Muscle of arm (tissue), 12 donors: ENCODE results near the gene BEGAIN. TPM values are rescaled to one million over a fixed set of nuclear protein-coding genes. Genes with fewer than 3 reads are reported as not detected.

Experiments used
- DNase-seq: peaks from one replicate; pipeline ENCODE4 v3.0.0-alpha.2; 2013
- polyA plus RNA-seq, 12 donors: library from polyadenylated mRNA; unstranded; fragments of 120-200 nt; gene quantifications; one replicate each; pipeline ENCODE4 v1.2.1, GENCODE V29; 2013; ENCODE audit not compliant: insufficient read length in 12 of 12

BEGAIN gene
- polyA plus RNA-seq, 12 donors = 1.8 to 6.4 (median 4.3) TPM; not detected in 1

DNA sequence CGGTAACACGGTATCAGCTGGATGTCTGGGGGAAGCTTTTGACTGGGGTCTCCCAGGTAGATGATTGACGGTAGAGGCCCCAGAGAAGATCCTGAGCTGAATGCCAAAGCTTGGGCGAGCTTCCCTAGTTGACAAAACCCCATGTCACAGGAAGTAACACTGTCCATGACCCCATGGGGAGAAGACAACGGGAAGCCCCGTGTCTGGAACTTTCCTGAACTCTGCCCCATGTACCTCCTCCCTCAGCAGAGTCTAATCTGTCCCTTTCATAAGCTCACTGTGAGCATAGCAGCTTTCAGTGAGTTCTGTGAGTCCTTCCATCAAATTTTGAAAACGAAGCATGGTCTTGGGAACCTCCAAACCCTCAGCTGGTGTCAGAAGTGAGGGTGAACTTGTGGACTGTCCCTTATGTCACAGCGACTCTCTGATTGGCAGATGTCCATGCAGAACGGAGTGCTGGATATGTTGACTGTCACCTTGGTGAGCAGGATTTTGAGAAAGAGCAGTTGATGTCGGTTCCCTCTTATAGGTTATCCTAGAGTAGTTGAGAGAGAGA lies 29.7 kb upstream of the BEGAIN start:
- no peak for DNase-seq

DNA sequence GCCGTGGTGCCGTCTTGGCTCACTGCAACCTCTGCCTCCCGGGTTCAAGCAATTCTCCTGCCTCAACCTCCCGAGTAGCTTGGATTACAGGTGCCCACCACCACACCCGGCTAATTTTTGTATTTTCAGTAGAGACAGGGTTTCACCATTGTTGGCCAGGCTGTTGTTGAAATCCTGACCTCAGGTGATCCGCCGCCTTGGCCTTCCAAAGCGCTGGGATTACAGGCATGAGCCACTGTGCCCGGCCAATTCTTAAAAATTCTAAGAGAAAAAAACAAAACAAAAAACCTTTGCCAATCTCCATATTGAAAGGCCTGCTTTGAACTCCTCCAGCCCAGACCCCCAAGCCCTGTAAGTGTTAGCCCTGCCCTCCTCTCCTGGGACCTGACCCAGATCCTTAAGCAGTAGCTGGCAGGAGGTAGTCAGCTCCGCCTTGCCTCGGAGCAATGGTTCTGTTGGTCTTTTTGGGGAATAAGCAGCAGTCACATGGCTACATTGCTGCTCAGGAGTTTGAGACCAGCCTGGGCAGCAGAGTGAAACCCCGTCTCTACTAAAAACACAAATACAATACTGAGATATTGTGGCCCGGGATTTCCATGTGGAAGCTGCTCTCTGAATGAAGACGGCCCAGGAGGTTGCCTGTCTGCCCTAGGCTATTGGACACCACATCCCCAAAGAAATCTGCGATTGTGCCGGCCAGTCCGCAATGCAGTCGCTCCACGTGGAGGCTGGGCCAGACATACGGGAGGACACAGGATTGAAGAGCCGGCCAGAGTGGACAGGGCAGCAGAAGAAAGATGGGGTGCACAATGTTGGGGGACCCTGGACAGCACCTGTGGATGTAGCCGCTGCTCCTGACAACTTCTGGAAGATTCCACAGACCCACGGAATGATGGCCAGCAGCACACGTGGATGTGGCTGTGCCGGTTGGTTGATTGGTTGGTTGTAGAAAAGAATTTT lies 28.8 kb upstream of the BEGAIN start:
- DNase-seq = no peak

DNA sequence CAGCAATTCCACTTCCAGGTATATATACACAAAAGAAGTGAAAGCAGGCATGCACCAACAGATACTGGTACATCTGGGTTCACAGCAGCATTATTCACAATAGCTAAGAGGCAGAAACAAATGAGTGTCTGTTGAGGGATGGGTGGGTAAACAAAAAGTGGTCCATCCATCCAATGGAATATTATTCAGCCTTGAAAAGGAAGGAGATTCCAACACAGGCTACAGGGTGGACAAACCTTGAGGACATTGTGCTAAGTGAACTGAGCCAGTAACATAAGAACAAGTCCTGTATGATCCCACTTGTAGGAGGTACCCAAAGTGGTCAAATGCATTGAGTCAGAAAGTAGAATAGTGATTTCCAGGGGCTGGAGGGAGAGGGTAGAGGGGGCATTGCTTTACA lies 27.6 kb upstream of the BEGAIN start:
- DNase-seq = no peak

DNA sequence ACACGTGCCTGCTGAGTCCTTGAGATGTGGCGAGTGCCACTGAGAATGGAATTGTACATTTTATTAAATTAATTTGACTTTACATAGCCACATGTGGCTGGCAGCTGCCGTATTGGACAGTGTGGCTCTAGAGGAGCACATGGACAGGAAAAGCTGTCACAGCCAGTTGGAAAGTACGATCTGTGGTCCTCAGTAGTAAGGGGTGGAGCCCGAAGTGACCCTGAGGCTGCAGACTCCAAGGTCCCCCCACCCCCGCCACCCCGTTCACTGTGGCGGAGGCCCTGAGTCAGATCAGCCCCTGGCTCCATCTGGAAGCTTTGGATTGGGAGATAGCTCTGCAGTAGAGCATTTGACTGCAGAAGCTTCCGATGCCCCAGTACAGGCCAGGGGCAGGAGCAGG lies 25.8 kb upstream of the BEGAIN start:
- DNase-seq = no peak

DNA sequence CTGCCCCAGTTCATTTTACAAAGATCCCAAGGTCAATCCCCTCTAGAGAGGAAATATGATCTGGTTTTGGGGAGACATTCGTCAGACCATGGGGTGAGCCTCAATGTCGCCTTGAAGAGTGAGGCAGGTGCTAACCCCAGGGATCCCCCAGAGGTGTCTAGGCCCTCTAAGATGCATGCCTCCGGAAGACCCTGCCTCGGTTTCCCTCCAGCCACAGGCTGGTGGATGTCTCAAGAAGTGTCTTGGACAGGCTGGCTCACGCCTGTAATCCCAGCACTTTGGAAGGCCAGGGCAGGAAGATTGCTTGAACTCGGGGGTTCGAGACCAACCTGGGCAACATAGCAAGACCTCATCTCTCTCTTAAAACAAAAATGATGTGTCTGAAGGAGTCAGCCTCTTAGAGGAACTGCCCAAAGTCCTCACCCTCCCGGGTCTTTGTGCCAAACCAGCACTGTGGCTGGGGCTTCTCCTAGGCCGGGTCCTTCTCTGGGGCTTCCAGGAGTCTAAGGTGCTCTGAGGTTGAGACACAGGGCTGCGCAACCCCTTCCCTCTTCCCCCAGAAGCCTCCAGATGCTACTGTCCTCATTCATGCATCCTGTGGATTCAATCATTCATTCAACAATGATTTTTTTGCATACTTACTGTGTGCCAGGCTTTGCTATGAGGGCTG lies 24.7 kb upstream of the BEGAIN start:
- DNase-seq = no peak

DNA sequence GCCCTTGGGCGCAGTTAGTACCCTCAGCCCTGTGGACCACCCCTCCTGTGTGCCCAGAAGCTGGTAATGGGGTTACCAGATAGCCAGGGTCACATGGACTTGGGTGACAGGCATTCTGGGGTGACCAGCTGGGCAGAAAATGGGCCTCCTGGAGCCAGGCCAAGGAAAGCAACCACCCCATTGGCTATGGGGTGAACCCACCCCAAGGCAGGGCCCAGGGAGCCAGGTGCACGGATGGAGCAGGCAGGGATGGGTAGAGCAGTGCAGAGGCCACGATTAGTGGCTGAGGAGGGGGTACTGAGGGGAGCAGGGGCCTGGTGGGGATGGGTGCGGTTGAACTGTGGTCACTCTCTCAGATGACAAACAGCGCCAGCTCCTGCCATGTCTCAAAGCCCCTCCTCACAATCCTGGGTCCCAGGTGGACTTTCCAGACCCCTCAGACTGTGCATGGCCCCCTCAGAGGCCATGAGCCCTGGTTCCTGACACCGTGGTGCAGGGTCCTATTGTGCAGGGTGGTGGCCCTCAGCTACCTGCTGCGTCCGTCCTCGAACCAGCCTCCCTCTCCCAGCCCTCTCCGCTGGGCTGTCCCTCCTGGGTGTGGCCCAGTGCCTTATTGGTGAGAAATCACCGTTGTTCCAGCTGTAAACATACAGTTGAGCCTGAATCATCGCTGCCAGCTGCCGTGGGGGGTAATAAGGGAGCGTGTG lies 23.4 kb upstream of the BEGAIN start:
- DNase-seq = no peak

DNA sequence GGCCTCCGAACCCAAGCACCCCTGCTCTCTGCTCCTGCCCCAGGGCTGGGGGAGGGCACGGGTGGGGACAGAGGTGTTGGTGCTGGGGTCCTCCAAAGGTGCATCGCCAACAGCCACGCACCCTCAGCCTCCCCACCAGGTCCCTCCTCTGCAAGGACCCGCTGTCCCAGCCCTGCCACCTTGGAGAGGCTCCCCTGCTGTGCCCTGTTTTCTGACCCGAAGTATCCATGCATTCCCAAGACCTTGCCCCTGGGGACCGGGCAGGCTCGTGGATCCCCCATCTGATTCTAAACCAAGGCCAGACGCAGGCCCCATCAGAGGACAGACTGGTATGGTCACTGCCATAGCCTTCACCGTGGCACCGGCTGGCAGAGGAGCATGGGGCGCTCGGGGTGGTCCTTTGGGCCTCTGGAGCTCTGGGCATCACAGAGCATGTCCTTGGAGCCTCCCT lies 22.7 kb upstream of the BEGAIN start:
- DNase-seq = no peak

DNA sequence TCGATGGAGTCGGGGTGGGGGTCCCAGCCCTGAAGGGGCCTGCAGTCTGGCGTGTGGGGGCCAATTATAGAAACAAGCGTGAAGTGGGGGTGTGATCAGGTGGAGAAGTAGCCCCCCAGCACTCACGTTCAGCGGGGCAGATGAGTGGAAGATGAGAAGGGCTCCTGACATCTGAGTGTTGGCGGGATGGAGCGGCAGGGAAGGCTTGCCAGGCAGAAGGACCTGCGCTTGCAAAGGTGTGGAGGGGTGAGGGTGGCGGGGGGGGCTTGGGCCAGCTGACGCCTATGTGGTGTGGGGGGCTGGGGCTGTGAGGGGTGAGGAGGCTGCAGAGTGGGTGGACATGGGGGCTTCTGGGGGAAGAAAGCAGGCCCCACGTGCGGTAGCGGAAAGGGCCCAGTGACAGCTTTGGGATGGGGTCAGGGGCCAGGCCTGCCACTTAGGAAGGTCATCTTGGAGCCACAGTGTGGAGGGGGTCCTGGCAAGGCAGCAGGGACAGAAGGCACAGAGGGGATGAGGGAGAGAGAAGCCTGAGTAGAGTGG lies 22.2 kb upstream of the BEGAIN start:
- no peak for DNase-seq

DNA sequence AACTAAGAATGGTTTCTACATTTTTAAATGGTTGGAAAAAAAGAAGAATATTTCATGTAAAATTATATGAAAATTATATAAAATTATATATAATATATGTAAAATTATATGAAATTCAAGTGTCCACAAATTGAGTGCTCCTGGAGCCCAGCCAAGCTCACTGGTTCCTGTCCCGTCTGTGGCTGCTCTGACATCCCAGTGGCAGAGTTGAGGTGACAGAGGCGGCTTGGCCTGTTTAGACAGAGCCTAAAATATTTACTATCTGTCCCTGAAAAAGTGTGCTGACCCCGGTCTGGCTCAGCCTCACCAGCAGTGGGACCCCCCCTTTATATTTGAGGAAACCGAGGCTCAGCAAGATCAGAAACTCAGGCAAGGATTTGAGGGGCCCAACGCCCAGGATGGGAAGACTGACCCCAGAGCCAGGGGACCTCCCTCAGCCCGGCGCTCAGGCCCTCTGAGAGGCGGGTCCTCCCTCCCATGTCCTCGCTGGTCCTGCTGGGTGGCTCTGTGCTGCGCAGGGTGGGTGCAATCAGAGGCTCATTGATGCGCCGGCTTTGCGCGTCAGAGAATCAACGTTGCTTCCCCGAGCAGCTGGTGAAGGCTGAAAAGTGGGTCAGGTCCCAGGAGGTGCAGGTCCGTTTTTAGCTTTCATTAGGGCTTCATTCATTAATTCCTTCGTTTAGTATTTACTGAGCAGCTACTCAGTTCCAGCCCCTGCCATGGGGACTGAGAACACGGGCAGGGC lies 21.5 kb upstream of the BEGAIN start:
- no peak for DNase-seq

DNA sequence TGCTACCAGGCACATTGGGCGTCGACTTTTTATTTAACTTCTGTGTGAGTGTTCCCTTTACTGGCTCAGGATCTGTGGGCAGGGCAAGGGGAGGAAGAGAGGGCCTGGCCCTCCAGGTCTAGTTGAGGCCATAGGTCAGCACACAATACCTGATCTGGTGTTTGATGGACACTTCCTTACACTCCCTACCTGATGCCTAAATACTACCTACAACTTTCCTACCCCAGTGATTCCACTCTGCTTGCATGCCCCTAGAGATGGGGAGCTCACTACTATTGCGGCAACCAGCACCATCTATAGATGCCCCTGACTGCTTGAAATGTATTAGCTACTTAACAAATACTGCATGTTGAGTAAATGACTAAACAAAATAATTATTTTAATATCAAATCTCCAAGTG lies 20.8 kb upstream of the BEGAIN start:
- DNase-seq = no peak

DNA sequence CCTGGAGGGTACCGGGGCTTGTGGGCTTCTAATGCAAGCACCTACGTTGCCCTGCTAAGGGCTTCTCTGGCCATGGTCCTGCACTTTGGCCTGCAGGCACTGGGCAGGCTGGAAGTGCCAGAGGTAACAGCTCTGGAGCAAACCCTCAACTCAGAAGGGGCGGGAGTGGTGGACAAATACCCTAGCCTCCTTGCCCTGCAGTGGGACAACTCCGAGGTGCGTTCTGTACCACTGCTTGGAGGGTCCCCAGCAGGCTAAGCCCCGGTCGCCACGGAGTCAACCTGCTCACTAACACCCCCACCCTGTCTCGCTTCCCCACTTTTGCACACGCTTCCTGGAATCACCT lies 20.4 kb upstream of the BEGAIN start:
- DNase-seq = no peak

DNA sequence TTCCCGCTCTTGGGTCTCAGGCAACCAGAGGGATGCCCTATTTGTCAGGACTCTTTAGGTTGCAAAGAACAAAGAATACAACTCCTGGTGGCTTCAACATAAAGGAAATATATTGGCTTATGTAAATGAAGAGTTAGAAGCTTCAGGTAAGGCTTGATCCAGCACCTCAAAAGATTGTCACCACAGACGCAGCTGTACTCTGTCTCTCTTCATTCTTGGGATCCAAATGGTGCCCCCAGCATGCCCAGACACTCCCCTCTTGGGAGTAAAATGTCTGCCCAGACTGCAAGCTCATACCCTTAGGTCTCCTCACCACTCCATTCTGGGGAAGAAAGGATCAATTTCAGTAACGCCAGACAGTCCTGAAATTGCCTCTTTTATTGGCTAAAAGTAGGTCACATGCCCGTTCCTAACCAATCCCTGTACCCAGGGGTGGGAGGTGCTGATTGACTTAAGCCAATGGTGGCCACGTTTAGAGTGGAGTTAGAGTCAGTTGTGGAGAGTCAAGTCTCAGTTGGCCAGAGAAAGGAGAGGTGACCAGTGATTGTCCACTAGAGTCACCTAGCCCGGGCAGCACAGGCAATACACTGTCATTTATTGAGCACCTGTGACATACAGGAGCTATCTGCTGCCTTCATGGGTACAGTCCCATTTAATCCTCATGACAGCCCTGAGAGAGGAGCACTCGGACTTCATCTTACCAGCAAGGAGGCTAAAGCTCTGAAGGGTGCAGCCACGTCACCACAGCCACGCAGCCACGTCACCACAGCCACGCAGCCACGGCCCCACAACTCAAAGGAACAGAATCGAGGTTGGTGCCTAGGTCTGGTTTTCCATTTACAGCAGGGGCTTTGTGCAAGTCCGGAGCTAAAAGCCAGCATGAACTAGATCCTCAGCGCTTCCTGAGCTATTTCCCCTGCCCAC lies 19.7 kb upstream of the BEGAIN start:
- no peak for DNase-seq

DNA sequence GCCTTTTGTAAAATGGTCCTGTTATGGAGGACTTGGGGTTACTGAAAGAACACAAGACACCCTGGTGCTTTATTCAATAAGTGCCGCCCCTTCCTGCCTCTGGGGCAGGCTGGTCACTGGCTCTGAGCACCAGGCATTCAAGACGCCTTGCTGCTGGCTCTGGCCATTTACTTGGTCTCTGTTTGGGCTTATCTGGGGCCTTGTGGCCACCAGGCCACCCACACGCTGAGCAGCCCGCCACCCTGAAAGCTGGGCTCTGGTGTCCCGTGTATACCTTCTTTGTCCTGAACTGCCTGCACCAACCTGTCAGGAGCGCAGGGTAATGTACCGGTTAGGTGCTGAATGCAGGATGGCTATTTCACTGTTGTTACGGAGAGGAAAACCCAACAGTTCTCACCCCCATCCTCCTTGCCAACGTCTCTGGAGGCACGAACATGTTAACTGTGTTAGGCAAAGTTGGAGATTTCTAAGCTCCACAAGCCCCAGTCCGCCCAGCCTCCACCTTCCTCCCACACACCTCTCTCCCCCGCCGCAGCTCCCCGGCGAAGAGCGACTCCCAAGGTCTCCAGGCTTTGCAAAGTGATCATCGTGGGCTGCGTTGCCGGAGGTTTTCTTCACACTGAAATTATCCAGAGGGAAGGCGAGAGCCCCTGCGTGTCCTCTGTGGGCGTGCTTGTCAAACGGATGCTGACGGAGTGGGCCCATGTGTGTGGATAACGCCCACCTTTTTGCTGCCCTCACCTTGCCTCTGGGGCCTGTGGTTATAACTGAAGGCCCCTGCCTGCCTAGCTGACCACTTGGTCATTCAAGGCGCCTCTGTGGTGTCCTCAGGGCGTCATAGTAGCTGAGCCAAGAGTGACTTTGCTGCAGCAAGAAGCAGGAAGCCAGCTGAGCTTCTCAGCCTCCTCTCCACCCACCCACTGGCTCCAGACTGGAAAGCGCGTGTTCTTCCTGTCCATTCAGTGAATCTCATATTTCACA lies 18.8 kb upstream of the BEGAIN start:
- DNase-seq = no peak

DNA sequence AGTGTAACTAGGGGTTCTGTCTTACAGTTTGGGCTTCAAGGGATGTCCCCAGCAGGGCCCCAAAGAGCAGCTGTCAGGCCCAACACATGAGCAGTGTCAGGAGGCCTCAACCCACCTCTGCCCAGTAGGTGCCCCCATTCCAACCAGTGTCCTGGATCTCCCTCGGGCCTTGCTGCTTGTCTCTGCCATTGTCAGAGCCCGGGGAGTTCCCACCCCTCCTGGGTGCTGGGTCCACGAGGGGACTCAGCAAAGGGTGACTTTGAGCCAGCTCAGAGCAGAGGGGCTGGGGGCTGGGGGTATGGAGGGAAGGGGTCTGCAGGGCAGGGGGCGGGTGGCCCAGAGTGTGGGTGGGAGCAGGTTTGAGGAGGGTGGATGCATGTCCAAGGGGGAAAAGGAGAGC lies 18.0 kb upstream of the BEGAIN start:
- DNase-seq = no peak

DNA sequence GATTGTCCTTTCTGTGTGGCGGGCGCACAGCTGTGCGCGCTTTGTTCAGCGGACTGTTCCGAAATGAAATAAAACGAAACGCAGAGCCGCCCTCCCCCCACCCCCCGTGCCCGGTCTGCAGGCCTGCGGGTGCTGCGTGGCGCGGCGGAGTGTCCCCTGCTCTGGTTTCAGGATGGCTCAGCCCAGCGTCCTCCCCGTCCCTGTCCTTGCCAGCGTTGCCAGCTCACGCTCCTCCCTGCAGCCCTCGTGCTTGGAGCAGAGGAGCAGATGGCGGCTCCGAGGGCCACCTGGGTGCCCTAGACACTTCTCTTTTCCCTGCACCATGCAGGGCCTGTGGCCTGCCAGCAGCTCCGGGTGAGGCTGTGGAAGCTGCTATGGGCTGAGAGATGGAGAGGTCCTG lies 17.5 kb upstream of the BEGAIN start:
- DNase-seq = no peak

DNA sequence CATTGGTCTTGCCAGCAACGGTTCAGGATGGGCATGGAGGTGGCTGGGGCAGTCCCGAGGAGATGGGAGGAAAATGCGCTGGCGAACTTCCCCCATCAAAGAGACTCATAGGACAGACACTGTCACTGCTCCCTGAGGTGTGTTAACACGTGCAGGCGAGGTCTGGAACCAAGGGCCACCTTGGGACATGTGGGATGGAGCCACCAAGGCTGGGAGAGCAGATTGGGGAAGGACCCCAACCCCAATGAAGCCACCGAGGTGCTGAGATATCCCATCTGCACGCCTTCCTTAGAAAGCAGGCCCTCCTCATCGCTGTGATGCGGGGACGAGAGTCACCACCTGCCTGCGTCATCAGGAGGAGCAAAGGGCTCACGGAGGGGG lies 16.9 kb upstream of the BEGAIN start:
- no peak for DNase-seq

DNA sequence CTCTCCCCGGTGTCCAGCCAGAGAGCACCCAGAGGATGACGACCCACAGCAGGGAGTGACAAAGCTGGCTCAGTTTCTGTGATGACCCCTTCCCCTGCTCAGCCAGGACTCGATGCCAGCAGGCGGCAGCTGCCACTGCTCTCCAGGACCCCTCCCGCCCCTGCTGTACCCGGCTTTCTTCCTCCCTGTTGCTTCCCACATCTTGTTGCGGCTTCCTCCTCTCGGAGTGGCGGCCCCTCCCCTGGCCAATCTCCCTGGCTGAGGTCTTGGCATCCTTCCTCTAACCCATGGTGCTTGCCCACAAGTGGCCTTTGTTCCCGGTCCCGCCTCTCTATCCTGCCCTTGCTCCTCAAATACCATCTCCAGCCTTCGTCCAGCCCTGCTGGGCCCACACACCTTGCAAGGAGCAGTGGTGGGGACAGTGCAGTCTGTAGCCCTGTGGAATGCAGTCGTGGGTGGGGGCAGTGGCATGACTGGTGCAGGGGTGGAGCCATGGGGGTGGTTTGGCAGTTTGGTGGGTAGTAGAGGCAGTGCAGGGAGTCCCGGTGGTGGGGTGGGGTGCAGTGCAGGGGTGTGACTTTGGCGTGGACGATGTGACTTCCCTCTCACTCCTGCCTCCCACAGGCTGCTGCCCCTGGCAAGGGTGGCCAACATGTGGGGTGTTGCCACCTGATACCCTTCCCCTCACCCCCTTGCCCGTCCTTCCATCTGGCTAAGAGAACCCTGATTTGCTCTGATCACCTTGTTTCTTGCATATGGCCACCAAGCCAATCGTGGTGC lies 16.3 kb upstream of the BEGAIN start:
- DNase-seq = no peak

DNA sequence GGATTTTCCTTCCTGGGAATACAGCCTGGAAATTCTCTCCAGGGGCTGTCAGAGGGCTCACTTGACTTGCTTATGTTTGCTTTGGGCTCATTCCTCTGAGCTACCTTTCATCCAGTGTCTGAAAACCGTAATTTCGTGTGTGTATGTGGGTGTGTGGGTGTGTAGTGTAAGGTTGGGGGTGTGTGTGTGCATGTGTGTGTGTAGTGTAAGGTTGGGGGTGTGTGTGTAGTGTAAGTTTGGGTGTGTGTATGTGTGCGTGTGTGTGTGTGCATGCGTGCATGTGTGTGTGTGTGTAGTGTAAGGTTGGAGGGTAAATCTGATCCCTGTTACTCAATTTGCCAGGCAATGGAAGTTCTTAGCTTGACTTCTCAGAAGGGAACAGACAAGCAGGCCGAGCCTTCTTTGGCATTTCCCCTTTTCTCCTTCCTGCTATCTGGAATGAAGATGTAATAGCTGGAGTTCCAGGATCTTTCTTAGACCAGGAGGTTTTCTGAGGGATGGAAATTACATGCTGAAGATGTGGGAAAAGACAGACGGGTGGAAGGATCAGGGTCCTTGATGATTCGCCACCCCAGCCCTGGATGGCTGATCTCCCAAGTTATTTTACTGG lies 15.5 kb upstream of the BEGAIN start:
- DNase-seq = no peak
